IMR-90 (cell line): Measurements from ENCODE around the gene ANKRD40. TPM values are rescaled to one million over a fixed set of nuclear protein-coding genes. Genes with fewer than 3 reads are reported as not detected.

ENCODE experiments used
- ATAC-seq: fragments of 200-7000 bp; cut with Tn5 transposase; 2 replicates; pipeline ENCODE4 v1.9.1; 2020; ENCODE audit warnings: low read depth, mild to moderate bottlenecking, moderate library complexity
- BruUV-seq: library from RNA; stranded (reverse); fragments of 400-500 nt; replicated peaks from 2 replicates; lab custom pipeline; 2021; lab: Mats Ljungman, UMichigan
- CTCF ChIA-PET: fragments of 300-600 bp; formaldehyde crosslinking; extraction: SDS; loops from one replicate; lab custom pipeline; 2021; ENCODE audit warnings: antibody characterized with exemption; lab: Yijun Ruan, JAX
- POLR2A ChIA-PET: fragments of 300-600 bp; sonication (Branson Sonifier 250); formaldehyde crosslinking; loops from one replicate; lab custom pipeline; 2022; ENCODE audit warnings: antibody characterized with exemption; ENCODE audit not compliant: unreplicated experiment; lab: Charles Lee
- DNase-seq: peaks from one replicate; pipeline ENCODE4 v3.0.0; 2013
- H2AFZ ChIP-seq: replicated peaks from 2 replicates; pipeline ENCODE3; 2013; ENCODE audit warnings: low read length, mild to moderate bottlenecking; ENCODE audit not compliant: poor library complexity
- H2AK5ac ChIP-seq: 2 replicates; pipeline ENCODE4 v1.6.1; 2013; ENCODE audit warnings: low read depth, low read length, inconsistent platforms
- H2AK9ac ChIP-seq: replicated peaks from 2 replicates; pipeline ENCODE3; 2013; ENCODE audit warnings: mild to moderate bottlenecking, low read depth, low read length, moderate library complexity; ENCODE audit not compliant: poor library complexity
- H2BK120ac ChIP-seq: 2 replicates; pipeline ENCODE4 v1.6.1; 2013; ENCODE audit warnings: low read depth, low read length, inconsistent platforms
- H2BK15ac ChIP-seq: 3 replicates; pipeline ENCODE4 v1.6.1; 2013; ENCODE audit warnings: low read depth, low read length, inconsistent platforms
- H2BK20ac ChIP-seq: 2 replicates; pipeline ENCODE4 v1.6.1; 2013; ENCODE audit warnings: low read depth, mild to moderate bottlenecking, inconsistent platforms, low read length, moderate library complexity
- H2BK5ac ChIP-seq: 2 replicates; pipeline ENCODE4 v1.6.1; 2013; ENCODE audit warnings: mild to moderate bottlenecking, low read depth, low read length, inconsistent platforms; ENCODE audit not compliant: poor library complexity, severe bottlenecking
- H3K14ac ChIP-seq: replicated peaks from 2 replicates; pipeline ENCODE4 v1.6.1; 2013; ENCODE audit warnings: low read depth, low read length, inconsistent platforms
- H3K18ac ChIP-seq: 2 replicates; pipeline ENCODE4 v1.6.1; 2013; ENCODE audit warnings: low read depth, low read length, control low read depth
- H3K23ac ChIP-seq: 2 replicates; pipeline ENCODE4 v1.6.1; 2013; ENCODE audit warnings: low read depth, low read length, inconsistent platforms
- H3K27ac ChIP-seq: 2 replicates; pipeline ENCODE4 v1.5.1; 2013; ENCODE audit warnings: mild to moderate bottlenecking, control low read depth, low read length; ENCODE audit not compliant: insufficient read depth
- H3K27me3 ChIP-seq: 2 replicates; pipeline ENCODE4 v1.6.1; 2013; ENCODE audit warnings: low read length; ENCODE audit not compliant: control insufficient read depth, insufficient read depth
- H3K36me3 ChIP-seq: 2 replicates; pipeline ENCODE4 v1.6.1; 2013; ENCODE audit warnings: low read length, mixed read lengths; ENCODE audit not compliant: control insufficient read depth, insufficient read depth
- H3K4ac ChIP-seq: 2 replicates; pipeline ENCODE4 v1.6.1; 2013; ENCODE audit warnings: low read depth, low read length, inconsistent platforms
- H3K4me1 ChIP-seq: 2 replicates; pipeline ENCODE4 v1.6.1; 2013; ENCODE audit warnings: low read length, mixed read lengths; ENCODE audit not compliant: control insufficient read depth, insufficient read depth
- H3K4me2 ChIP-seq: 2 replicates; pipeline ENCODE4 v1.6.1; 2013; ENCODE audit warnings: low read depth, mild to moderate bottlenecking, control low read depth, low read length, moderate library complexity
- H3K4me3 ChIP-seq: 2 replicates; pipeline ENCODE4 v1.5.1; 2013; ENCODE audit warnings: low read depth, mild to moderate bottlenecking, control low read depth, low read length, moderate library complexity; ENCODE audit not compliant: insufficient read depth
- H3K56ac ChIP-seq: 2 replicates; pipeline ENCODE4 v1.6.1; 2013; ENCODE audit warnings: low read length, inconsistent platforms; ENCODE audit not compliant: insufficient read depth; ENCODE audit errors: extremely low read depth
- H3K79me1 ChIP-seq, 2 experiments: 2 replicates each; pipeline ENCODE4 v1.6.1; 2013; ENCODE audit warnings: low read length in 2 of 2, inconsistent platforms in 1 of 2, low read depth in 1 of 2
- H3K9ac ChIP-seq: 2 replicates; pipeline ENCODE4 v1.6.1; 2013; ENCODE audit warnings: low read depth, low read length, control low read depth
- H3K9me1 ChIP-seq: 2 replicates; pipeline ENCODE4 v1.6.1; 2013; ENCODE audit warnings: low read length, inconsistent platforms; ENCODE audit not compliant: insufficient read depth
- H3K9me3 ChIP-seq: 2 replicates; pipeline ENCODE4 v1.6.1; 2013; ENCODE audit warnings: low read length; ENCODE audit not compliant: control insufficient read depth, insufficient read depth
- H4K20me1 ChIP-seq: 2 replicates; pipeline ENCODE4 v1.6.1; 2013; ENCODE audit warnings: low read length, inconsistent platforms; ENCODE audit not compliant: insufficient read depth
- H4K5ac ChIP-seq: 2 replicates; pipeline ENCODE4 v1.6.1; 2013; ENCODE audit warnings: mild to moderate bottlenecking, low read depth, low read length, control low read depth
- H4K8ac ChIP-seq, 2 experiments: 2 replicates each; pipeline ENCODE4 v1.6.1; 2013; ENCODE audit warnings: low read depth in 2 of 2, low read length in 2 of 2, control low read depth in 1 of 2, inconsistent platforms in 1 of 2
- H4K91ac ChIP-seq: 2 replicates; pipeline ENCODE4 v1.6.1; 2013; ENCODE audit warnings: low read depth, low read length, inconsistent platforms; ENCODE audit not compliant: insufficient read depth
- CEBPB ChIP-seq: IDR thresholded peaks from 2 replicates; pipeline ENCODE4 v1.6.1; 2012; ENCODE audit warnings: low read depth, low read length, improper control_type of control experiment
- CHD1 ChIP-seq: IDR thresholded peaks from 2 replicates; pipeline ENCODE4 v1.6.1; 2012; ENCODE audit warnings: low read depth, low read length, improper control_type of control experiment
- CTCF ChIP-seq: conservative IDR thresholded peaks from 2 replicates; pipeline ENCODE4 v1.5.1; 2012; ENCODE audit warnings: mild to moderate bottlenecking, low read depth, low read length, improper control_type of control experiment
- FOS ChIP-seq: fragments of 150-350 bp; IDR thresholded peaks from 2 replicates; pipeline ENCODE4 v1.6.1; 2016; ENCODE audit warnings: low read depth, low read length
- MAZ ChIP-seq: IDR thresholded peaks from 2 replicates; pipeline ENCODE4 v1.6.1; 2012; ENCODE audit warnings: low read depth, mild to moderate bottlenecking, low read length, improper control_type of control experiment, moderate library complexity, borderline replicate concordance
- POLR2A ChIP-seq: IDR thresholded peaks from 2 replicates; pipeline ENCODE4 v1.6.1; 2012; ENCODE audit warnings: mild to moderate bottlenecking, low read depth, low read length
- RAD21 ChIP-seq: IDR thresholded peaks from 2 replicates; pipeline ENCODE4 v1.6.1; 2012; ENCODE audit warnings: low read length, improper control_type of control experiment
- RCOR1 ChIP-seq: IDR thresholded peaks from 2 replicates; pipeline ENCODE4 v1.6.1; 2012; ENCODE audit warnings: mild to moderate bottlenecking, low read length, improper control_type of control experiment; ENCODE audit not compliant: insufficient replicate concordance
- RFX5 ChIP-seq: IDR thresholded peaks from 2 replicates; pipeline ENCODE4 v1.8.0; 2012; ENCODE audit warnings: low read depth, mild to moderate bottlenecking, low read length, moderate library complexity
- USF2 ChIP-seq: fragments of 150-350 bp; IDR thresholded peaks from 2 replicates; pipeline ENCODE4 v1.6.1; 2017; ENCODE audit warnings: mild to moderate bottlenecking, antibody characterized with exemption, low read length, low read depth
- WGBS, 2 experiments: methylation state at CpG; one replicate each; pipeline versions ENCODE4 v1.1.5 to v1.1.7; 2013; ENCODE audit warnings: missing lambda C conversion rate in 2 of 2; ENCODE audit not compliant: insufficient read length in 1 of 2; ENCODE audit errors: extremely low coverage in 2 of 2; 5-methylcytosine and 5-hydroxymethylcytosine counted together
- dilution Hi-C: fragments of 300-500 bp; cut with HindIII; formaldehyde crosslinking; loops from one replicate; pipeline ENCODE4 v1.14.3; 2018; ENCODE audit warnings: low sequenced_read_pairs; ENCODE audit not compliant: unreplicated experiment
- in situ Hi-C: fragments of 300-500 bp; cut with MboI; formaldehyde crosslinking; loops from 3 replicates; pipeline ENCODE4 v1.14.3; 2019; ENCODE audit warnings: low sequenced_read_pairs, inconsistent platforms, mixed read lengths
- intact Hi-C: fragments of 100-400 bp; cut with micrococcal nuclease; formaldehyde crosslinking; loops from 2 replicates; pipeline ENCODE4 v1.10.0; 2022
- polyA plus RNA-seq, 3 experiments: library from polyadenylated mRNA; depleted of rRNA; stranded (reverse); fragments of >200 nt; gene quantifications; 2 replicates each; pipeline ENCODE4 v1.2.3, GENCODE V29; 2012; ENCODE audit warnings: low replicate concordance in 1 of 3
- total RNA-seq: library from RNA; depleted of rRNA; stranded (reverse); fragments of >200 nt; gene quantifications from 2 replicates; pipeline ENCODE4 v1.2.3, GENCODE V29; 2012

The ANKRD40 gene
- total and polyA plus RNA-seq, 2 of the 4 experiments (the other 2 are of a cell fraction) = 23.4 to 35.8 TPM

GRCh38 chr17:50689956-50690886, 17.5 kb downstream of the ANKRD40 start:
- no peak overlapping the region for H3K4me2 ChIP-seq
- peak overlapping the region; percentile 63 for H3K4ac ChIP-seq
- no peaks in the 10 kb centered on the region for H3K9me3 ChIP-seq
- H3K18ac ChIP-seq = no peak overlapping the region; the same call in 1 of the 2 replicates
- H4K5ac ChIP-seq = no peak overlapping the region
- intact Hi-C loops = no loop called here
- no peak for TF ChIP-seq CHD1
- no peak for TF ChIP-seq USF2
- TF ChIP-seq FOS = no peak
- no peak for TF ChIP-seq RFX5
- TF ChIP-seq CTCF = no peak
- TF ChIP-seq RAD21 = no peak
- TF ChIP-seq CEBPB = no peak
- no peak for TF ChIP-seq POLR2A
- TF ChIP-seq MAZ = no peak
- TF ChIP-seq RCOR1 = no peak
- dilution Hi-C loops = no loop called here
- in situ Hi-C loops = loop anchor here (5.0 to 10.0 kb wide), 2 partner anchors 143 to 205 kb away; partner anchors contain the start of gene SPATA20
- ATAC-seq (no peak), DNase-seq (no peak)
- peak overlapping the region; percentile 70; the same call in 1 of the 2 replicates for H3K14ac ChIP-seq
- no peak overlapping the region; a peak in 1 of 4 replicates for H4K8ac ChIP-seq
- ChIA-PET POLR2A (no interaction called here), CTCF (no interaction called here)
- H3K4me1 ChIP-seq = peaks cover 52% of the 10 kb centered on the region
- H3K56ac ChIP-seq = no peak overlapping the region
- no peaks in the 10 kb centered on the region for H3K27me3 ChIP-seq
- H2AFZ ChIP-seq = no peak overlapping the region
- peak overlapping the region; percentile 35; the same call in 1 of the 2 replicates for H3K23ac ChIP-seq
- no peak overlapping the region for H2BK5ac ChIP-seq
- peak overlapping the region; percentile 44; the same call in 1 of the 2 replicates for H2BK120ac ChIP-seq
- H4K91ac ChIP-seq = peak overlapping the region; percentile 50
- H3K4me3 ChIP-seq = no peak overlapping the region
- no peak overlapping the region for H3K27ac ChIP-seq
- BruUV-seq = no TSS peak
- H2AK9ac ChIP-seq = peak overlapping the region; percentile 39
- H2BK20ac ChIP-seq = peak overlapping the region; percentile 14; the same call in 1 of the 2 replicates
- peaks cover 31% of the 10 kb centered on the region for H3K9me1 ChIP-seq
- H2BK15ac ChIP-seq = no peak overlapping the region
- peak overlapping the region; percentile 75 for H2AK5ac ChIP-seq
- 43% methylated on average over 6 of the region's 19 CpGs; no CpG with 5 or more reads in 1 of the 2 experiments for WGBS, 2 experiments
- H3K9ac ChIP-seq = no peak overlapping the region
- H3K36me3 ChIP-seq = peaks cover 3% of the 10 kb centered on the region; the same call in 1 of the 2 replicates
- H3K79me1 ChIP-seq = peaks cover 0 to 20% of the 10 kb centered on the region in 2 experiments; a peak in 2 of 4 replicates
- no peaks in the 10 kb centered on the region for H4K20me1 ChIP-seq
